ENCODE results near the gene PHACTR3.

PHACTR3 gene

DNA sequence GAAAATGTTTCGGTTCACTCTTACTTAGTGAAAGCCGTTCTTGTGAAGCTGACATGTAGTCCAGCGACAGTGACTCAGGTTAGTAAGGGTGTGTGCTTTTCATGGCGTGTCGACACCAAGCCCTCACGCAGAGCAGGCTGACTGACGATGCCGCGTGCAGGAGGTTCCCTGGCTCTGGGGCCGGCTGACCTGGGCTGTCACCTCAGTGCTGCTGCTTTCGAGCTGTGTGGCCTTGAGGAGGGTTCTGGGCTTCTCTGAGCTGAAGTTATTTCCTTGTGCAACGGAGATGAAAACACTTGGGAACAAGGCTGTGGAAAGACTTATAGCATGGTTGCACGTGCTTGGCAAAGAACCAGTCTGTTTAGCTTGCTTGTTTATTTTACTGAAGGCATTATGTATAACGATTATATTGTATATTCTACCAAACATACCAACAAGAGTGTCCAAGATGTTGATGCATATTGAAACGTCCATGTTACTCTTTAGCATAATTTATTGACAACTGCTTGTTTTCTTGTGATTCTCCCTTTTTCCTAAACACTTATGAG, 59.2 kb downstream of the PHACTR3 start:
- Histone ChIP-seq H3K9ac (ENCODE audit: low read length) (no peak overlapping the region), H3K79me2 (ENCODE audit: control insufficient read depth, insufficient read depth, low read length, poor library complexity) (no peaks in the 10 kb centered on the region), H2AK5ac (ENCODE audit: low read length) (no peak overlapping the region), H3K4me1 (ENCODE audit: control insufficient read depth in 1 of 2, insufficient read depth in 2 of 2, low read length in 2 of 2) (no peaks in the 10 kb centered on the region), H4K12ac (ENCODE audit: low read depth, low read length) (no peak overlapping the region), H2BK12ac (ENCODE audit: low read length) (no peak overlapping the region), H3K79me1 (ENCODE audit: low read length) (no peaks in the 10 kb centered on the region), H2BK120ac (ENCODE audit: insufficient read depth, low read length, poor library complexity) (no peak overlapping the region), H3K4me2 (ENCODE audit: low read length) (no peak overlapping the region), H3K18ac (ENCODE audit: low read length) (no peak overlapping the region), H3K9me3 (ENCODE audit: insufficient read depth, low read depth, low read length) (peaks cover 61% of the 10 kb centered on the region), H3K4ac (ENCODE audit: low read depth, low read length) (no peak overlapping the region), H2BK5ac (ENCODE audit: low read depth, low read length, poor library complexity) (no peak overlapping the region), H3K4me3 (ENCODE audit: low read depth, low read length) (no peak overlapping the region), H3K14ac (ENCODE audit: low read length) (no peak overlapping the region), H3K27me3 (ENCODE audit: insufficient read depth, low read length) (no peaks in the 10 kb centered on the region), H3K36me3 (ENCODE audit: control insufficient read depth in 1 of 2, insufficient read depth in 2 of 2, low read length in 2 of 2) (no peaks in the 10 kb centered on the region), H2AFZ (ENCODE audit: insufficient read depth, low read length, poor library complexity) (no peak overlapping the region), H3K23ac (ENCODE audit: low read length) (no peak overlapping the region), H3K27ac (ENCODE audit: low read depth, low read length) (no peak overlapping the region), H4K91ac (ENCODE audit: low read depth, low read length) (no peak overlapping the region), H4K8ac (ENCODE audit: low read depth, low read length) (no peak overlapping the region)
- no peak for DNase-seq
- no CpG with 5 or more reads among the region's 15 CpGs for WGBS (ENCODE audit: extremely low coverage, insufficient coverage, insufficient read length)

DNA sequence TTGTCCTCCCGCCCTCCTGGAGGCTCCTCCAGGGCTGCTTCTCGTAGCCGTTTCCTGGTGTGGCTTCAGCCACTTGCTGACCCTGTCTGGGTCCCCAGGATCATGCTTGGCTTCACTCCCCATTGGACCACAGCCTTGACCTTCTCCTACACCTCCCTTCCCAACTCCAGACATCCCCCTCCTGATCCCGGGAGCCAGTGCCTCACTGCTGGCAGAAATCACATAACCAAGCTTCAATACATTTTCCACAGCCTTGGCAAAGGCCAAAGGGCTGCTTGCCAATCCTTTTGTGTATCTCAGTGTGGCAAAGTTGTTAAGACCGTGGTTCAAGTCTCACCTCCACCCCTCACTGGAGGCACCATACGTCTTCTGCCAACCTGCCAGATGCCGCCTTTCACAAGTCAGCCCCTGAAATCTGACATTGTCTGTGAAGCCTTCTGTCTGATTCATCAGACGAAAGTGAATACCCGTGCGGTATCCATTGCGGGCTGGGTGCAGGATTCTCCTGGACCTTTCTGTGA, 60.1 kb downstream of the PHACTR3 start:
- H2BK5ac ChIP-seq (ENCODE audit: low read depth, low read length, poor library complexity): no peak overlapping the region
- no peaks in the 10 kb centered on the region for H3K27me3 ChIP-seq (ENCODE audit: insufficient read depth, low read length)
- no peak for DNase-seq
- H2AFZ ChIP-seq (ENCODE audit: insufficient read depth, low read length, poor library complexity): no peak overlapping the region
- no peaks in the 10 kb centered on the region for H3K4me1 ChIP-seq (ENCODE audit: control insufficient read depth in 1 of 2, insufficient read depth in 2 of 2, low read length in 2 of 2)
- no peak overlapping the region for H3K14ac ChIP-seq (ENCODE audit: low read length)
- H3K4ac ChIP-seq (ENCODE audit: low read depth, low read length): no peak overlapping the region
- H2BK120ac ChIP-seq (ENCODE audit: insufficient read depth, low read length, poor library complexity): no peak overlapping the region
- no peak overlapping the region for H4K8ac ChIP-seq (ENCODE audit: low read depth, low read length)
- no peak overlapping the region for H3K18ac ChIP-seq (ENCODE audit: low read length)
- H3K4me2 ChIP-seq (ENCODE audit: low read length): no peak overlapping the region
- no CpG with 5 or more reads among the region's 11 CpGs for WGBS (ENCODE audit: extremely low coverage, insufficient coverage, insufficient read length)
- no peak overlapping the region for H3K27ac ChIP-seq (ENCODE audit: low read depth, low read length)
- no peak overlapping the region for H3K4me3 ChIP-seq (ENCODE audit: low read depth, low read length)
- H2AK5ac ChIP-seq (ENCODE audit: low read length): no peak overlapping the region
- no peak overlapping the region for H3K9ac ChIP-seq (ENCODE audit: low read length)
- no peak overlapping the region for H4K91ac ChIP-seq (ENCODE audit: low read depth, low read length)
- H3K23ac ChIP-seq (ENCODE audit: low read length): no peak overlapping the region
- H3K9me3 ChIP-seq (ENCODE audit: insufficient read depth, low read depth, low read length): peaks cover 64% of the 10 kb centered on the region
- no peaks in the 10 kb centered on the region for H3K36me3 ChIP-seq (ENCODE audit: control insufficient read depth in 1 of 2, insufficient read depth in 2 of 2, low read length in 2 of 2)
- H2BK12ac ChIP-seq (ENCODE audit: low read length): no peak overlapping the region
- no peaks in the 10 kb centered on the region for H3K79me1 ChIP-seq (ENCODE audit: low read length)
- no peaks in the 10 kb centered on the region for H3K79me2 ChIP-seq (ENCODE audit: control insufficient read depth, insufficient read depth, low read length, poor library complexity)
- H4K12ac ChIP-seq (ENCODE audit: low read depth, low read length): no peak overlapping the region

GRCh38 chr20:59665656-59666555, 61.6 kb downstream of the PHACTR3 start:
- Histone ChIP-seq H3K36me3 (ENCODE audit: control insufficient read depth in 1 of 2, insufficient read depth in 2 of 2, low read length in 2 of 2) (no peaks in the 10 kb centered on the region), H3K14ac (ENCODE audit: low read length) (no peak overlapping the region), H3K79me1 (ENCODE audit: low read length) (no peaks in the 10 kb centered on the region), H3K27me3 (ENCODE audit: insufficient read depth, low read length) (no peaks in the 10 kb centered on the region), H3K23ac (ENCODE audit: low read length) (no peak overlapping the region), H3K4me3 (ENCODE audit: low read depth, low read length) (no peak overlapping the region), H2BK5ac (ENCODE audit: low read depth, low read length, poor library complexity) (no peak overlapping the region), H3K4ac (ENCODE audit: low read depth, low read length) (no peak overlapping the region), H2BK12ac (ENCODE audit: low read length) (no peak overlapping the region), H2BK120ac (ENCODE audit: insufficient read depth, low read length, poor library complexity) (no peak overlapping the region), H4K12ac (ENCODE audit: low read depth, low read length) (no peak overlapping the region), H4K8ac (ENCODE audit: low read depth, low read length) (no peak overlapping the region), H3K9me3 (ENCODE audit: insufficient read depth, low read depth, low read length) (peaks cover 71% of the 10 kb centered on the region), H4K91ac (ENCODE audit: low read depth, low read length) (no peak overlapping the region), H2AK5ac (ENCODE audit: low read length) (no peak overlapping the region), H3K4me1 (ENCODE audit: control insufficient read depth in 1 of 2, insufficient read depth in 2 of 2, low read length in 2 of 2) (no peaks in the 10 kb centered on the region), H3K4me2 (ENCODE audit: low read length) (no peak overlapping the region), H3K18ac (ENCODE audit: low read length) (no peak overlapping the region), H3K27ac (ENCODE audit: low read depth, low read length) (no peak overlapping the region), H3K79me2 (ENCODE audit: control insufficient read depth, insufficient read depth, low read length, poor library complexity) (no peaks in the 10 kb centered on the region), H3K9ac (ENCODE audit: low read length) (no peak overlapping the region), H2AFZ (ENCODE audit: insufficient read depth, low read length, poor library complexity) (no peak overlapping the region)
- DNase-seq: no peak
- no CpG with 5 or more reads among the region's 8 CpGs for whole genome bisulfite sequencing (ENCODE audit: extremely low coverage, insufficient coverage, insufficient read length)

DNA sequence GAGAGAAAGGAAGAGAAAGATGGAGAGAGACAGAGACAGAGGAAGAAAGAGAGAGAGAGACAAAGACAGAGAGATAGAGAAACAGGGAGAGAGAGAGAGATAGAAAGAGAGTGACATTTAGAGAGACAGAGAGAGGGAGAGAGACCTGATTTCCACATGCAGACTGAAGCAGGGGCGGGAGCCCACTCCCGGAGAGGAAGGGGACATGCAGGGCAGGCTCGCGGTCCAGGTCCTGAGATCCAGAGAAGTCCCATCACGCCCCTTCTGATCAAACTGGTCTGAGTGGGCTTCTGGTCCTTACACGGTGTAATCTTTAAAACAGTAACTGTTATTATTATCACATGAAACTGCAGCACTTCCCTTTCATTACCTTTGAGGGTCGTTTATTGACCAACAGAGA, 62.2 kb downstream of the PHACTR3 start:
- Histone ChIP-seq H4K91ac (ENCODE audit: low read depth, low read length) (no peak overlapping the region), H3K4me2 (ENCODE audit: low read length) (no peak overlapping the region), H4K8ac (ENCODE audit: low read depth, low read length) (no peak overlapping the region), H3K27me3 (ENCODE audit: insufficient read depth, low read length) (no peaks in the 10 kb centered on the region), H3K4ac (ENCODE audit: low read depth, low read length) (no peak overlapping the region), H4K12ac (ENCODE audit: low read depth, low read length) (no peak overlapping the region), H3K14ac (ENCODE audit: low read length) (no peak overlapping the region), H2BK120ac (ENCODE audit: insufficient read depth, low read length, poor library complexity) (no peak overlapping the region), H3K9me3 (ENCODE audit: insufficient read depth, low read depth, low read length) (peaks cover 71% of the 10 kb centered on the region), H2BK5ac (ENCODE audit: low read depth, low read length, poor library complexity) (no peak overlapping the region), H3K79me2 (ENCODE audit: control insufficient read depth, insufficient read depth, low read length, poor library complexity) (no peaks in the 10 kb centered on the region), H3K79me1 (ENCODE audit: low read length) (no peaks in the 10 kb centered on the region), H2AK5ac (ENCODE audit: low read length) (no peak overlapping the region), H3K23ac (ENCODE audit: low read length) (no peak overlapping the region), H3K18ac (ENCODE audit: low read length) (no peak overlapping the region), H3K27ac (ENCODE audit: low read depth, low read length) (no peak overlapping the region), H2BK12ac (ENCODE audit: low read length) (no peak overlapping the region), H3K36me3 (ENCODE audit: control insufficient read depth in 1 of 2, insufficient read depth in 2 of 2, low read length in 2 of 2) (no peaks in the 10 kb centered on the region), H3K4me1 (ENCODE audit: control insufficient read depth in 1 of 2, insufficient read depth in 2 of 2, low read length in 2 of 2) (no peaks in the 10 kb centered on the region), H3K9ac (ENCODE audit: low read length) (no peak overlapping the region), H2AFZ (ENCODE audit: insufficient read depth, low read length, poor library complexity) (no peak overlapping the region), H3K4me3 (ENCODE audit: low read depth, low read length) (no peak overlapping the region)
- DNase-seq: no peak
- no CpG with 5 or more reads among the region's 7 CpGs for WGBS (ENCODE audit: extremely low coverage, insufficient coverage, insufficient read length)
